HG02763 (cell line): ENCODE results near the gene MESD.

Experiments
- ATAC-seq: cut with Tn5 transposase; IDR thresholded peaks from one replicate; pipeline ENCODE4 v1.9.1; 2021; ENCODE audit warnings: mild to moderate bottlenecking, moderate library complexity; ENCODE audit not compliant: unreplicated experiment

MESD gene

GRCh38 chr15:80940851-80941250 is 48.8 kb downstream of the MESD start:
- no peak for ATAC-seq

DNA sequence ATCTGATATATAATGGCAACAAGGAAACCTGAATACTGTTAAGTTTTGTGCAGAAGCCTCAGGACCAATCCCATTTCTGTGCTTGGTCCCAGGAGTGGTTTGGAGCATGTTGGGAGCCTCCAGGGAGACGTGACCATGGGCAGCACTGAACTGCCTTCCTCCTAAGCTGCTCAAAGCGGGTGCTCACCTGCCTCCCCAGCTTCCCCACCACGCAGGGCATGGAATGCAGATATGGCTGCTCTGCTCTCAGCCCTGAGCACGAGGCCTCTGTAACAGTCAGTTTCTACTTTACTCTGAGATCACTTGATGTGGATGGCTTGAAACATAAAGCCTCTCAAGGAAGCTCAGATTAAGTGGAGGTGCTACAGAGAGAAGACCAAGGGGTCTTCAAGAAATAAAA is 49.3 kb downstream of the MESD start:
- no peak for ATAC-seq

GRCh38 chr15:80939216-80939615 is 50.4 kb downstream of the MESD start:
- ATAC-seq: no peak

- ATAC-seq: no peak
These were observed 51.9 kb downstream of the MESD start for GRCh38 chr15:80937718-80938117.

DNA sequence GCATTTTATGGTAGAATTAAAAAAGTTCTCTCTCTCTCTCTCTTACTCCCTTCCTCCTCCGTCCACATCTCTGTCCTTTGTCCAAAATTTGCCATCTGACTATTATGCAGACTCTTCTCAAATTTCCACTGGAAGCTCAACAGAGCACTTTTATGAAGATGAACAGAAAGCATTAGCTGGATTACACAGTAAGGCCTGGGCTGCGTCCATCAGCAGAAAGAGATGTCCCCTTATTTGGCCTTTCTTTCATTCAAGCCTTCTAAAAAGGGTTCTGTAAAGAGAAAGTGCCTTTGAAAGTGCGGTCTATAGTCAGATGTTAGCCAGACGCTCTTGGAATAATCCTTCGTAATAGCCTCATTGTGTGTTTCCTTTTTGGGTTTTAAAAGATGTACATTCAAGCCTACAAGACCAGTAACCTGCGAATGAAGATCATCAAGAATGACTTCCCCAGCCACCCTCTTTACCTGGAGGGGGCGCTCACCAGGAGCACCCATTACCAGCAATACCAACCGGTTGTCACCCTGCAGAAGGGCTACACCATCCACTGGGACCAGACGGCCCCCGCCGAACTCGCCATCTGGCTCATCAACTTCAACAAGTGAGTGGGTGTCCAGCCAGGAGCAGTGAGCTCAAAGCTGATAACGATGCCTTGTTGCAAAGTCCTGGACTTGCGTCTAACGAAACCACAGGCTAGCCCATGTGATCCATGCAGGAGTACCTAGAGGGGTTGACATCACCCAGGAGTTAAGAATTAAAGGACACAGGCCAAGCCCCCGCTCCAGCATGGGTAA is 53.1 kb downstream of the MESD start:
- no peak for ATAC-seq

GRCh38 chr15:80934761-80935221 is 54.8 kb downstream of the MESD start:
- ATAC-seq: no peak

DNA sequence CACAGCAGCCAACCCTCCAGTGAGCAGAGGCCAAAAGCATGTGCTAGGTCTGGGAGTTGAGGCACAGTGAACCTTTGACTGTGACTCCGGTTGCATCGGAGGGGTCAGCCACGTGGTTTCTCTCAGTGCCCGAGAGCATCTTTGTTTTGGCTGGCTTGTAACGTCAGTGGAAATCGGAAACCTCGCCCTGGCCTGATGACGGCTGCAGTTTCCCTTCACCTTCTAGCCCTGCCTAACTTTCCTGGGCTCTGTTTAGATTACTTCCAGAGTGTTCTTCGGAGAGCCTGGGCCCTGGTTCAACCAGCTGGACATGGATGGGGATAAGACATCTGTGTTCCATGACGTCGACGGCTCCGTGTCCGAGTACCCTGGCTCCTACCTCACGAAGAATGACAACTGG is 56.6 kb downstream of the MESD start:
- ATAC-seq: no peak

DNA sequence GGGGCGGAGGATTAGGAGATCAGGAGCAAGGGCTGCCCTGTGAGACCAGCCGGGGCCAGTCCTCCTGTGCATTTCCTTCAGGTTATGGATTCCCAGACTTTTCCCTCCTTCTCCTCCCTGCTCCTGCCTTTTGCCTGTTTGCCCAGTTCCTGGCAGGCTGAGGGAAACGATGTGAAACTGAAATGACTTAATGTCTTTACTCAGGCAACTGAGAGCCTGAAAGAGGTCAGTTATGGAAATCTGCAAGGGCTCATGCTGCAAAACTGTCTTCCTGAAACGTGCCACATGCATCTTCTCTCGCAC is 57.2 kb downstream of the MESD start:
- ATAC-seq: no peak

- no peak for ATAC-seq
These were observed 57.7 kb downstream of the MESD start for GRCh38 chr15:80931721-80932512.

- ATAC-seq: no peak
These were observed 58.4 kb downstream of the MESD start for GRCh38 chr15:80931191-80931590.

- no peak for ATAC-seq
These were observed 59.9 kb downstream of the MESD start for GRCh38 chr15:80929689-80930088.

DNA sequence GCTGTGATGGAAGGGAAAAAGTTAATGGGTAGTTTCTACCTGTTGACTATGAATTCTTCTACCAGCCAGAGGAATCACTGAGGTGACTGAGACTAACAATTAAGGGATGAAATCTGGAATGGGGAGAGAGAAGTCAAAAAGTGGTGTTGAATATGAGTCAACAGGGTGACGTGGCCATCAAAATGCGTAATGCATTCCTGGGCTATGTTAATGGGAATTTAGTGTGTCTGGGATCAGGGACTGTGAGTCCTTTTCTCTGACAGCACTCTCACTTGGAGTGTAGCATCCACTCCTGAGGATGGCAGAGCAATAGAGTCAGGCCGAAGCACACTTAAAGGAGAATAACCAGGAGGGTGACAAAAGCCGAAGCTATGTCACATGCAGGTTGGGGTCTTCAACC is 60.4 kb downstream of the MESD start:
- no peak for ATAC-seq

GRCh38 chr15:80926126-80926525 is 63.5 kb downstream of the MESD start:
- no peak for ATAC-seq

- ATAC-seq: no peak
These were observed 64.0 kb downstream of the MESD start for GRCh38 chr15:80925597-80926059.

GRCh38 chr15:80924278-80924677 is 65.3 kb downstream of the MESD start:
- no peak for ATAC-seq

DNA sequence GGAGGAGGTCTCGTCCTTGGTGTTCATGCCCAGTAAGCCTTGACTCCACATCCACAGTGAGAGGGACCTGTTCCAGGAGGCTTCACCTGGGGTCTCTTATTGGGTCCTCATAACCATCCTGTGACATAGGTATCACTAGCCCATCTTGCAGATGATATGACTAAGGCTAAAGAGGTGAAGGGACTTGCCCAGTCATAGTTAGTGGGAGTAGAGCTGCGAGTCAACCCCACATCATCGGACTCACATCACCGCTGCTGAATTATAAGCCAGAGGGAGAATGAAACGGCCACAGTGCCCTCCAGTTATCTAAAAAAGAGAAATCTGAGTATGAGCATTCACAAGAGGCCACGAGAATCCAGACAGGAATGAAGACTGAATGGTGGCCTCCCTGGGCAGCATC is 66.0 kb downstream of the MESD start:
- ATAC-seq: no peak

- ATAC-seq: no peak
These were observed 67.7 kb downstream of the MESD start for GRCh38 chr15:80921736-80922410.

- ATAC-seq: no peak
These were observed 69.3 kb downstream of the MESD start for GRCh38 chr15:80920271-80920699.

DNA sequence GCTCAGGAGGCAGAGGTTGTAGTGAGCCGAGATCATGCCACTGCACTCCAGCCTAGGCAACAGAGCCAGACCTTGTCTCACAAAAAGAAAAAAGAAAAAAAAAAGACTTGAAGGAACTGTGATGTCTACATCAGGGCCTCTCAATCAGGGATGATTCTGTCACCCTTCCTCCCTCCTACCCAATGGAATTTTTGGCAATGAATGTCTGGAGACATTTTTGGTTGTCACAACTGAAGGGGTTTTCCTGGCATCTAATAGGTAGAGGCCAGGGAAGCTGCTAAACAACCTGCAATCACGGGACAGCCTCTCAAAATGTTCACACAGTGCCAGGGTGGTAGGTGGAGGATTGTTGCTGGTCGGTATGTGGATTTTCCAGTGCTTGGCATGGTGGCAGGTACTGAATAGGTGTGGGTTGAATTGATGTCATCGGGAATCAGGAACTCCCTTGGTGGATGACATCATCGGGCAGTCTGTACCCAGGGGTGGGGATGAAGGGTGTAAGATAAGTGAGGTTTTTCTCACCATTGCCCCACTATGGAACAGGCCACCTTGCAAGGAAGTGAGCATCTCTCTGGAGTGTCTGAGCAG is 71.3 kb downstream of the MESD start:
- no peak for ATAC-seq

- ATAC-seq: no peak
These were observed 73.6 kb downstream of the MESD start for GRCh38 chr15:80916056-80916455.

DNA sequence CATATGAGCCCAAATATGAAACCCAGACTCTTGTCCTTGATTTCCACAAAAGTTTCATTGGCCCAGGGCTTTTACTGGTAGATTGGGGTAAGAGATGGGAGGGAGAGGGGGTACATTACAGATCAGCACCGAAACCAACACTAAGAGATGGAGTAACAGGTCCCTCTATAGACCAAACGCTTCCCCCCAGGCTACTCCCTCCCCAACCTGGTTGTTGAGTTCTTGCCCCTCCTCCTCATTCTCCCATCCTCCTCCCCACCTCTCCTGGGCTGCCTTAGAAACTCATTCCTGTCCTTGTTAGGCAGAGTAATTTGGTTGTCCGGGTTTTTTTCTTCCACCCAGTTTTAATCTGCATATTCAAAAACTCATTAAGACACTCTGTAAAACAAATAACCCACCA is 74.1 kb downstream of the MESD start:
- ATAC-seq: no peak
